ENCODE results near the gene RTCA.

DNA sequence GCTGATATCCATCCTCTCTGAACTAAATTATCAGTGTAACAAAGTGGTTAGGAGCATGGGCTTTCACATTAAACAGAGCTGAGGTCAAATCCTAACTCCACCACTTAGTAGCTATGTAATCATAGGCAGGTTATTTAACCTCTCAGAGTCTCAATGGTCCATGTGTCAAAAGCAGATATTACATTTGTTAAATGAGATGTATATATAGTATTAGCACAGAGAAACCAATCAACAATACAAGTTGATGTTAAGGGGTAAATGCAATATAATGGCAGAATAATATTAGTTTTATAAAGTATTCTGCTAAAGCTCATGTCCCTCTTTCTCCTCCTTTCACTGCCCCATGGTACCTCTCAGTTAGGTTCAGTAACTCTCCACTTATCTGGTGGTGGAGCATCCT is 43.6 kb upstream of the RTCA start:
- TF ChIP-seq EZH2 (IDR thresholded peaks at IDR 0.05; ENCODE audit: borderline replicate concordance, insufficient read depth, low read depth, low read length, poor library complexity, severe bottlenecking): no peak
- TF ChIP-seq, protein P1, sequence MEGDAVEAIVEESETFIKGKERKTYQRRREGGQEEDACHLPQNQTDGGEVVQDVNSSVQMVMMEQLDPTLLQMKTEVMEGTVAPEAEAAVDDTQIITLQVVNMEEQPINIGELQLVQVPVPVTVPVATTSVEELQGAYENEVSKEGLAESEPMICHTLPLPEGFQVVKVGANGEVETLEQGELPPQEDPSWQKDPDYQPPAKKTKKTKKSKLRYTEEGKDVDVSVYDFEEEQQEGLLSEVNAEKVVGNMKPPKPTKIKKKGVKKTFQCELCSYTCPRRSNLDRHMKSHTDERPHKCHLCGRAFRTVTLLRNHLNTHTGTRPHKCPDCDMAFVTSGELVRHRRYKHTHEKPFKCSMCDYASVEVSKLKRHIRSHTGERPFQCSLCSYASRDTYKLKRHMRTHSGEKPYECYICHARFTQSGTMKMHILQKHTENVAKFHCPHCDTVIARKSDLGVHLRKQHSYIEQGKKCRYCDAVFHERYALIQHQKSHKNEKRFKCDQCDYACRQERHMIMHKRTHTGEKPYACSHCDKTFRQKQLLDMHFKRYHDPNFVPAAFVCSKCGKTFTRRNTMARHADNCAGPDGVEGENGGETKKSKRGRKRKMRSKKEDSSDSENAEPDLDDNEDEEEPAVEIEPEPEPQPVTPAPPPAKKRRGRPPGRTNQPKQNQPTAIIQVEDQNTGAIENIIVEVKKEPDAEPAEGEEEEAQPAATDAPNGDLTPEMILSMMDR (IDR thresholded peaks at IDR 0.05): no peak
